ENCODE results near the gene FAM149A. TPM values are rescaled to one million over a fixed set of nuclear protein-coding genes. Genes with fewer than 3 reads are reported as not detected.

Gene FAM149A
- total RNA-seq, 1 experiment from 2014 or later: 1.3 TPM

DNA sequence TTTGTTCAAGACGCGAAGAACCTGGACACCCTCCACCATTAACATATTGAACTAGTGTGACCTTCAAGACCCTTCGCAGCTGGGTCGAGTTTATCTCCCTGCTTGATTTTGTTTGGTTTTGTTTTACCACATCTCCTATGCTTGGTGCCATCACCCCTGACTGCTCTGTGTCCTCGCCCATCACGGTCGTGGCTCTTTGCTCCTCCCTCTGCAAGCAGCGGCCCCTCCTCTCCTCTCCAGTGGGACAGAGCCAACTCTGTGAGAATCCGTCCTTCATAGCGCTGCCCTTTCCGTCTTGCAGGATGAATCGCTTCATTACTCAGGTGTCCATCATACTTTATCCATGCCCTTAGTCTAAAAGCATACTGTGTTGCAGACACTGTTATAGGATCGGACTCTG lies 9.1 kb upstream of the FAM149A start:
- no peaks in the 10 kb centered on the region for H3K9me3 Mint-ChIP-seq (ENCODE audit: unreplicated experiment)
- H3K36me3 Mint-ChIP-seq (ENCODE audit: insufficient read depth, unreplicated experiment): no peaks in the 10 kb centered on the region
- intact Hi-C loops (cut with micrococcal nuclease): no loop called here
- H3K27ac Mint-ChIP-seq (ENCODE audit: low read depth, unreplicated experiment): no peak overlapping the region
- no peaks in the 10 kb centered on the region for H3K27me3 Mint-ChIP-seq (ENCODE audit: insufficient read depth, unreplicated experiment)
- ChIA-PET CTCF (interaction anchor here (0.6 to 1.6 kb wide), 2 partner anchors 58 to 119 kb away, joined by 3 to 5 read pairs; no protein-coding TSS in a partner anchor), POLR2A (no interaction called here)
- no TSS peak for BruUV-seq (replicated peaks)
- no peak overlapping the region for H3K4me3 Mint-ChIP-seq (ENCODE audit: unreplicated experiment)
- no peaks in the 10 kb centered on the region for H3K4me1 Mint-ChIP-seq (ENCODE audit: insufficient read depth, unreplicated experiment)
- TF ChIP-seq, protein P1, sequence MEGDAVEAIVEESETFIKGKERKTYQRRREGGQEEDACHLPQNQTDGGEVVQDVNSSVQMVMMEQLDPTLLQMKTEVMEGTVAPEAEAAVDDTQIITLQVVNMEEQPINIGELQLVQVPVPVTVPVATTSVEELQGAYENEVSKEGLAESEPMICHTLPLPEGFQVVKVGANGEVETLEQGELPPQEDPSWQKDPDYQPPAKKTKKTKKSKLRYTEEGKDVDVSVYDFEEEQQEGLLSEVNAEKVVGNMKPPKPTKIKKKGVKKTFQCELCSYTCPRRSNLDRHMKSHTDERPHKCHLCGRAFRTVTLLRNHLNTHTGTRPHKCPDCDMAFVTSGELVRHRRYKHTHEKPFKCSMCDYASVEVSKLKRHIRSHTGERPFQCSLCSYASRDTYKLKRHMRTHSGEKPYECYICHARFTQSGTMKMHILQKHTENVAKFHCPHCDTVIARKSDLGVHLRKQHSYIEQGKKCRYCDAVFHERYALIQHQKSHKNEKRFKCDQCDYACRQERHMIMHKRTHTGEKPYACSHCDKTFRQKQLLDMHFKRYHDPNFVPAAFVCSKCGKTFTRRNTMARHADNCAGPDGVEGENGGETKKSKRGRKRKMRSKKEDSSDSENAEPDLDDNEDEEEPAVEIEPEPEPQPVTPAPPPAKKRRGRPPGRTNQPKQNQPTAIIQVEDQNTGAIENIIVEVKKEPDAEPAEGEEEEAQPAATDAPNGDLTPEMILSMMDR (IDR thresholded peaks at IDR 0.05; ENCODE audit: unreplicated experiment): no peak
- DNase-seq (ENCODE audit: unreplicated experiment): no peak

DNA sequence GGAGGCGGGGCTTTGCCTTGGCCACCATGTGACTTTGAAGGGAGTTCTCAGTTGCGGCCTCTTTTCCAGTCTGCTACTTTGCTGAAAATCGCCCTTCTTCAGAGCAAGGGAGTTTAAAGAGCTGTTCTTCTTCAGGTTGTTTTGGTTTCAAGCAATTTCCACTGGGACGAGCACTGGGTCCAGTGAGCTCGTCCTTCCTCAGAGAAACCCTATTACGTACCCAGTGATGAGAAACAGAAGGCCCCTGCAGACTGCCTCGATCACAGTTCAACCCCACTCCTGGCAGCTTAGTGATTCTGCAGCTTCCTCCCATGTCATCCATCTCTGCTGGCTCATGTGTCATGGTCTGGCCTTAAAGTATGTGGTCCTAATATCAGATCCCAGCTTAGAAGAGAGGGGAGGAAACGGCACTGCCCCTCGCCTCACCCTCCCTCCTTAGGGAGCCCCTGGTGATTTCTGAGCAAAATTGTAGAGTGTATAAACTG lies 7.8 kb upstream of the FAM149A start:
- no peaks in the 10 kb centered on the region for H3K9me3 Mint-ChIP-seq (ENCODE audit: unreplicated experiment)
- no peak overlapping the region for H3K4me3 Mint-ChIP-seq (ENCODE audit: unreplicated experiment)
- H3K36me3 Mint-ChIP-seq (ENCODE audit: insufficient read depth, unreplicated experiment): no peaks in the 10 kb centered on the region
- H3K4me1 Mint-ChIP-seq (ENCODE audit: insufficient read depth, unreplicated experiment): no peaks in the 10 kb centered on the region
- H3K27ac Mint-ChIP-seq (ENCODE audit: low read depth, unreplicated experiment): no peak overlapping the region
- BruUV-seq (replicated peaks): no TSS peak
- ChIA-PET CTCF (interaction anchor here (0.6 to 1.6 kb wide), 2 partner anchors 40 to 59 kb away, joined by 3 to 5 read pairs; no protein-coding TSS in a partner anchor), POLR2A (no interaction called here)
- TF ChIP-seq, protein P1 (IDR thresholded peaks at IDR 0.05; ENCODE audit: unreplicated experiment): no peak
- intact Hi-C loops (cut with micrococcal nuclease): no loop called here
- no peaks in the 10 kb centered on the region for H3K27me3 Mint-ChIP-seq (ENCODE audit: insufficient read depth, unreplicated experiment)
- DNase-seq (ENCODE audit: unreplicated experiment): no peak

DNA sequence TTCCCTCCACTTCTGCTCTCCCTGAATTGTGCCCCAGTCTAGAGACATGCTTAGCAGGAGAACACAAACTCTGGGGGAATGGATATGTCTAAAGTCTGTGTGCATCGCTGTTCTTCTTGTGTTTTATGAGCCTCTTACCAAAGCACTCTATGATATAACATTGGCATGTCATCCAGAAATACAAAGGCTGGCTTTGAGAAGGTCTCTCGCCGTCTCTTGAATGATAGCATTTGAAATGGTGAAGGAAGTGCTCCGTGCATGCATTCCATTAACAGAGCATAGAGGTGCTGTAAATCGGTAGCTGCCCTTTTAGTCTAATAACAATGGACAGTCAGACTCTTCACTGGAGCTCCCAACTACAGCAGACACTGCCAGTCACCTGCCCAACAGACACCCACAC lies 7.1 kb upstream of the FAM149A start:
- no peaks in the 10 kb centered on the region for H3K36me3 Mint-ChIP-seq (ENCODE audit: insufficient read depth, unreplicated experiment)
- CTCF ChIA-PET: no interaction called here
- H3K9me3 Mint-ChIP-seq (ENCODE audit: unreplicated experiment): no peaks in the 10 kb centered on the region
- POLR2A ChIA-PET: no interaction called here
- no peaks in the 10 kb centered on the region for H3K27me3 Mint-ChIP-seq (ENCODE audit: insufficient read depth, unreplicated experiment)
- TF ChIP-seq, protein P1 (IDR thresholded peaks at IDR 0.05; ENCODE audit: unreplicated experiment): no peak
- H3K27ac Mint-ChIP-seq (ENCODE audit: low read depth, unreplicated experiment): no peak overlapping the region
- intact Hi-C loops (cut with micrococcal nuclease): no loop called here
- no TSS peak for BruUV-seq (replicated peaks)
- no peak for DNase-seq (ENCODE audit: unreplicated experiment)
- no peak overlapping the region for H3K4me3 Mint-ChIP-seq (ENCODE audit: unreplicated experiment)
- no peaks in the 10 kb centered on the region for H3K4me1 Mint-ChIP-seq (ENCODE audit: insufficient read depth, unreplicated experiment)

DNA sequence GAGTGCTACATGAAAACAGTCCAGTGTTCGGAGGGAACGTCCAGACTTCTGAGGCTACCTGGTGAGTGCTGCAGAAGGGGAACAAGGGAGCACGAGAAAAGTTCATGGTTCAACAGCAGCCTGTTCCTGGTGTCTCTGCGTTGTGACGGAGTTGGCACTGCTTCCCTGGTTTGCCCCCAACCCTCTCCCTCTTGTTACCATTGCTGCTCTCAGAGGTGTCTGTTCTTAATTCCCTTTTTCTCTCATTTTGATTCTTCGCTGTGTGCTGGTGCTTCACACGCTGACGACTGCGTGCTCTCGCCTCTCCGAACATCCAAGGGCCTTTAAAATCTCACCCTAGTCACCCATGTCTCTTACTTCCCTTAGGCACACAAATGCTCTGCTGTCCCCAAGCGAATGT lies 1.6 kb upstream of the FAM149A start:
- Mint-ChIP-seq H3K36me3 (ENCODE audit: insufficient read depth, unreplicated experiment) (no peaks in the 10 kb centered on the region), H3K4me3 (ENCODE audit: unreplicated experiment) (no peak overlapping the region), H3K4me1 (ENCODE audit: insufficient read depth, unreplicated experiment) (no peaks in the 10 kb centered on the region), H3K27ac (ENCODE audit: low read depth, unreplicated experiment) (no peak overlapping the region), H3K9me3 (ENCODE audit: unreplicated experiment) (no peaks in the 10 kb centered on the region), H3K27me3 (ENCODE audit: insufficient read depth, unreplicated experiment) (no peaks in the 10 kb centered on the region)
- ChIA-PET POLR2A (no interaction called here), CTCF (no interaction called here)
- TF ChIP-seq, protein P1 (IDR thresholded peaks at IDR 0.05; ENCODE audit: unreplicated experiment): no peak
- DNase-seq (ENCODE audit: unreplicated experiment): no peak
- intact Hi-C loops (cut with micrococcal nuclease): no loop called here
- BruUV-seq (replicated peaks): no TSS peak
